ENCODE data around the gene ITGB5. TPM values are rescaled to one million over a fixed set of nuclear protein-coding genes. Genes with fewer than 3 reads are reported as not detected.
"Not testable (repeated sequence)": the region's sequence is repeated elsewhere in the genome, so short reads cannot be mapped to it uniquely, and the experiment has no call there.

ITGB5 gene
- total RNA-seq, 1 donor from 2014 or later, result 257 TPM

DNA sequence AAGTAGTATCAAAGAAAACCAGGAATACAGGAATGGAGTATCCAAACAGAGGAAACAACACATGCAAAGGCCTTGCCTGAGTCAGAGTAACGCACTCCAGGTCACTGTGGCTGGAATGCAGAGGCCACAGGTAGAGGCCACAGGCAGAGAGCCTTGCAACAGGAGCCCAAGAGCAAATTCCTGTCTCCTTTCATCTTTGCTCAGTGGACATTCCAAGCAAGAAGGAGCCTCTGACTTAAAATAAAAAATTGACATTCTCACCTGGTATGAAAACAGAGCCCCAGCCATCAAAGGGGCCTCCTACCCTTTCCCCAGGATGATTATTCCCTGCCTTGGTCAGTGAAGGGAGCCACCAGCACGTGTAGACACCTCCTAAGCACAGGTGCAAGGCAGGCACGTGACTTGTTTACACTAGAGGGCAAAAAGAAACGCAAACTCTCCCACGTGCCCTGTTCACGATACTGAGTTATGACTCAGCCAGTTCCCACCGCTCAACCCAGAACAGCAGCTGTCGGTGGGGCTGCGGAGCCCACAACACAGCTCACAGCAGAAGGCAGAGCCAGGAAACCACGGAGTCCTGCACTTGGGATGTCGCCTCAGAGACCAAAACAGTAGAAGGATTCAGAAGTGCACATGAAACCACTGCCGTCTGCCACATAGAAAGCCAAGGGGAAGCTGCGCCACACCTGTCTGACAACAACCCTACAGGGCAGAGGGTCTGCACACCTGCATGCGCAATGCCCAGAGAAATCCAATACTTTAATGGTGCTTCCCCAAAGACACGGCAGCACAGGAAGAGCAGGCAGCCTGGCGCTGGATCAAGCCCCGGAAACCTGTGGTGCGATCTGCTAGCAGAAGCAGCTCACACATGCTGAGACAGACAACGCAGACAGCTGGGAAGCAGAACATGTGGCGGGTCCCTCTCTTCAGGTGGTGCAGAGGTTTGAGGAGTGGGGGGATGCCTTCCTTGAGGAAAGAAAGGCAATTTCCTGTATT lies 52.1 kb downstream of the ITGB5 start:
- DNase-seq (ENCODE audit: low spot score), result peak; percentile 79

- no peak for DNase-seq (ENCODE audit: low spot score)
Measured at GRCh38 chr3:124833710-124834332, 53.3 kb downstream of the ITGB5 start.

DNA sequence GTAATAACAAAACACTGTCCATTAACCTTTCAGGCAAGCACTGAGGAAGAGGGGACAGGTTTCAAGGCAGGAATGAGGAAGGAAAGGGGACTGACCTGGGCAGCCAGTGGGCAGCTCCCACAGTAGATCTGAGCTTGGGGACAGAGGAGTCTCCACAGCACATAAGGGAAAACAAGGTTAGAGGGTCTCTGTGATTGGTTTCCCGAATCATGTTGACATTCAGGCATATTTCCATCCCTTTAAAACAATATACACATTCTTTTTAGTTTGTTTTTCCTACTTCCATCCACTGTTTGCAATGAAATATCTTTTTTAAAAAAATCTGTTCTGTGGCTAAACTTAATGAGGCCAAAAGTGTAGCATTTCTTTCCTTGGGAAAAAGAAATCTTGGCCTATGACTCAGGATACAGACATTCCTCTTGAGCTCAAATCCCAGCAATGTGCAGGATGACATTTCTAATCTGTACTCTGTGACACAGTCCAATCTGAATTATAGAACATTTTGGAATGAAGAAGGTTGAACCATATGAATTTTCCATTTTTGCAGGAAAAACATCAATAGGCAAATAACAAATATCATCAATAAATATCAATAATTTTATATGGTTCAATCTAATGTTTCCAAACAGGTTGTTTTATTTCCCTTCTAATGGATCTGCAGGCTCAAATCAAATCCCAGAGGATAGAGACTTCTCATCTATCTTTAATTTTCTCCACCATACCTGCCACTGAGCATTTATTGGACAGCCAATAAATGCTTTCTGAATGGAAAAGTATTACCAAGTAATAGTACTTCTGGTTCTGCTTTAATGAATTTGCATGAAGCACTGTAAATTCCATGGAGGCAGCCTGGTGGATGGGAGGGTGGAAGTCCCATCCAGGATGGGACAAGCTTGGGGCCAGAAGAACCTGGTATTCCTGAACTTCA lies 54.1 kb downstream of the ITGB5 start:
- DNase-seq (ENCODE audit: low spot score), result no peak

DNA sequence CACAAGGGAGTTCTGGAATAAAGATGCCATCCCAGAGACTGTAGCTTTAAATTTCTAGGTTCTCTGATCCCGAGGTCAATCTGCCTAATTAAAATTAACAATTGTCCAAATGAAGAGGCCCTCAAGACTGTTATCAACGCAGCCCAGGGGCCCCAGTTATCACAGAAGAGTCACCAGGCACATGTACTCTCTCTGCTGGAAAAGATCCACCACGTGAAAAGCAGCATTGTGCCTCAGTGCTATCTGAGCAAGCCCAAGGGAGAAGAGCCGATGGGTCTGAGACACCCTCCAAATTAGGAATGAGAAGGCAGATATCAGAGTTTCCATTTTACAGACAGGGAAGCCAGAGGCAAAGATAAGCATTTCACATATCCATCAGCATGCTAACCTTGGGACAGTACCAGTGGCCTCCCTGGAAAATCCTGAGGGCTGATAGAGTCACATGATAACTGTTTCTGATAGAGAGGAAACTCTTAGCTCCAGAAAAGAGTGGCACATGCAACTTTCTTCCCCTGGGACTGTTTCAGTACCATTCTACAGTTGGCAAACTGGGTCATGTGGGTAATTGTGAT lies 55.5 kb downstream of the ITGB5 start:
- no peak for DNase-seq (ENCODE audit: low spot score)

- DNase-seq (ENCODE audit: low spot score), result no peak
Measured at GRCh38 chr3:124829819-124830554, 57.2 kb downstream of the ITGB5 start.

DNA sequence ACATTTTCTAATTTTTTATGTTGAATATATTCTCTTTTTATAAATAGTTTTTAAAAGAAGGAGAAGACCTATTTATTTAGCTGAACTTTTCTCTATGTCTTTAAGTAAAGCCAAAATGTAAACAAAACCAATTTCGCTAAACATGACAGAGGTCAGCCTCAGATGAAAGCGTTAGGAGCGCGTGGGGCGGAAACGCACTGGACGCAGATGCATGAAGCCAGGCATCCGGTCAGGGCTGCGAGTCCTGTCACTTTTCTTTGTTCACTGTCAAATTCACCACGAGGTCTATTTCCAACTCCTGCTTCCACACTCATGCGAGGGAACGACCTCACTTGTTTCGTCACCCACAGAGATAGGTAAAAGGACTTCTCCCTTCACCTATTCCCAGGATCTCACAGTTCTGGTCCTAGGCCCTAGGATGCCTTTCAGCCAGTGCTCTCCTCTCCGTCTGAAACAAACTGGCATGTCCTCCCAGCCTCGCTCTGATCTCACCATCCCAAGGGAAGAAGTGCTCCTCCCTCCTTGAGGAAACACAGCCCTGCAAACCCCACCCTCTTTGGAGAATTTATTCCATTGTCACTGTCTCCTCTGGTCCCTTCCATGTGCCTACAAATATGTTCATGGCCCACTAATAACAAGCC lies 57.9 kb downstream of the ITGB5 start:
- no peak for DNase-seq (ENCODE audit: low spot score)

GRCh38 chr3:124827476-124828206 lies 59.5 kb downstream of the ITGB5 start:
- DNase-seq (ENCODE audit: low spot score), result not testable (repeated sequence)

GRCh38 chr3:124826703-124827102 lies 60.5 kb downstream of the ITGB5 start:
- DNase-seq (ENCODE audit: low spot score), result no peak

DNA sequence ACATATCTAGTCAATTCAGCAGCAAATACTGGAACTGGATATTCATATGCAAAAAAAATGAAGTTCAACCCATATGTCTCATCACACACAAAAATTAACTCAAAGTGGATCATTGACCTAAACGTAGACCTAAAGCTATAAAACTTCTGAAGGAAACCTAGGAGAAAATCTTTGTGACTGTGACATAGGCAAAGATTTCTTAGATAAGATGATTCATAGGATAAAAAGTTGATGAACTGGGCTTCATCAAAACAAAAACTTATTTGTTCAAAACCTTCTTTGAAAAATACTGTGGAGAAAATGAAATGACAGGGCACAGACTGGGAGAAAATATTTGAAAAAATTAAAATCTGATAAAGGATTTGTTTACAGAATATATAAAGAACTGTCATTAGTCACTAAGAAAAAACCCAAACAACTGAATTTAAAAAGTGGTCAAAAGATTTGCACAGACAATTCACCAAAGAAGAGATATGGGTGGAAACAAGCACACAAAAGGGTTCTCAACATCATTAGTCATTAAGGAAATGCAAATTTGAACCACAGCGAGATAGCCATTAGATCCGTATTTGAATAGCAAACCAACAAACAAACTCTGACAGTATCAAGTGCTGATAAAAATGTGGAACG lies 62.8 kb downstream of the ITGB5 start:
- DNase-seq (ENCODE audit: low spot score), result no peak

- no peak for DNase-seq (ENCODE audit: low spot score)
Measured at GRCh38 chr3:124823648-124824047, 63.5 kb downstream of the ITGB5 start.

DNA sequence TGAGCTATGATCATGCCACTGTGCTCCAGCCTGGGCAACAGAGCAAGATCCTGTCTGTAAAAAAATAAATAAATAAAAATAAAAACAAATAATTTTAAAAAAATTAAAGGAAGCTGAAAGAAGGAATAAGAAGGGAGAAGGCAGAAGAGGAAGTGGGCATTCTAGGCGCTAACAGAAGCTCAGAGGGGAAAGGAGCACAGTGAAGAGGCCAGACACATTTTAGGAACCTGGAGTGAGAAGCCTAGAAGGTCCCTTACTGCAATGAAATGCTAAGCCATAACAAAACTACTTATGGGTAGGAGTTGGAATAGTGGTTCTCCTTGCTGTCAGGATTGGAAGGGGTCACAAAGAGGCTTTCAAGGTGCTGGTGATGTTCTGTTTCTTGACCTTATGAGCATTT lies 64.0 kb downstream of the ITGB5 start:
- no peak for DNase-seq (ENCODE audit: low spot score)

- no peak for DNase-seq (ENCODE audit: low spot score)
Measured at GRCh38 chr3:124821356-124821755, 65.8 kb downstream of the ITGB5 start.

DNA sequence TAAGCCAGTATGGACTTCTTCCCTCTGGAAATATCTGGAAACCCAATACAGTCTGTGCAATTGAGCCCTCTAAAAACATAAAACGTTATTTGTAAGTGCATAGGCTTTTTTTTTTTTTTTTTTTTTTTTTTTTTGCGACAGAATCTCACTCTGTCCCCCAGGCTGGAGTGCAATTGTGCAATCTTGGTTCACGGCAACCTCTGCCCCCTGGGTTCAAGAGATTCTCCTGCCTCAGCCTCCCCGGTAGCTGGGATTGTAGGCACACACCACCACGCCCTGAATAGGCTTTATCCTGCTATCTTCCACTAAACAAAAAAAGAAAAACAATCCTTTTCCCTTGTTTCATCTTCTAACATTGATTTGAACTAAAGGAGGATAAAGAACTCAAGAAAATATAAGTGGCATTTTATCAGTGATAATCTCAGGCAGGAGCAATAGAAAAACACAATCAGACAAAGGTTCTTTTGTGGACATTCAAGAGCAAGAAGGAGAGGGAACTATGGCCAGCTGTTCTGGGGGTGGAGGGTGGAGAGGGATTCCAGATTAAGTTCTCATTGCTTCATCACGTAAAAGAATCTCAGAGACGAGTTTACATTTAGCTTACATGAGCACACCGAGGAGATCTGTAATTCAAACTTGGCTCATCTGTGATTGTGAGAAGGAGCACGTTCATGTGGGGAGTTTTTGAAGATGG lies 68.6 kb downstream of the ITGB5 start:
- DNase-seq (ENCODE audit: low spot score), result no peak

- DNase-seq (ENCODE audit: low spot score), result no peak
Measured at GRCh38 chr3:124817079-124817478, 70.1 kb downstream of the ITGB5 start.

GRCh38 chr3:124816206-124816605 lies 71.0 kb downstream of the ITGB5 start:
- no peak for DNase-seq (ENCODE audit: low spot score)

DNA sequence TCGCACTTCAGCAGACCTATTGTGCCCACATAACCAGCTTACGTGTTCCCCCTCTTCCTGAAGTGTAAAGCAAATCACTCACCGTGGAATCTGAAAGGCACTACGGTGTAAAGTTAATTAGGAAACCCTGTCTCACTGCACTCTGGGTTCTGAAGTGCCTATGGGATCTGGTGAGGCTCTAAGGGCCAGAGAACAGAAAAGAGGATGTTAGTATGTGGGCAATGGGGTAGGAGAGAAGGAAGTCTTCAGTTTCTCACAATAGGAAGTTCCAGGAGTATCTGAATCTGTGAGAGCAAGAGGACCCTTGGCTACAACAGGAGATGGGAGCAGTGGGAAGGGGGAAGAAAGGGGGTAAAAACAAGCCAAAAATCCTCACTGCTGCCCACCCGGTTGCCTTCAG lies 71.4 kb downstream of the ITGB5 start:
- DNase-seq (ENCODE audit: low spot score), result no peak

- DNase-seq (ENCODE audit: low spot score), result peak; percentile 66
Measured at GRCh38 chr3:124814620-124815421, 72.3 kb downstream of the ITGB5 start.

GRCh38 chr3:124813541-124813940 lies 73.6 kb downstream of the ITGB5 start:
- DNase-seq (ENCODE audit: low spot score), result no peak

All from mucosa of gallbladder (tissue), 1 donor.